Vagina (tissue), 2 donors: ENCODE measurements around the gene TTLL13.

Experiments
- CTCF ChIP-seq, 3 experiments: fragments of 450-650 bp in 2 of 3; fragments of 200-600 bp in 1 of 3; sonication (generic) in 1 of 3; IDR thresholded peaks; one replicate each; pipeline ENCODE4 v1.5.1; 2017 to 2019; ENCODE audit warnings: antibody characterized with exemption in 3 of 3, mild to moderate bottlenecking in 2 of 3, moderate library complexity in 2 of 3
- POLR2A ChIP-seq, 2 donors: fragments of 450-650 bp; IDR thresholded peaks; one replicate each; pipeline ENCODE4 v1.6.1; 2017; ENCODE audit warnings: antibody characterized with exemption in 2 of 2, mild to moderate bottlenecking in 2 of 2, moderate library complexity in 2 of 2
- POLR2AphosphoS5 ChIP-seq, 2 donors: sonication (generic); formaldehyde crosslinking; IDR thresholded peaks; one replicate each; pipeline ENCODE4 v1.9.0; 2017; ENCODE audit warnings: antibody characterized with exemption in 2 of 2, mild to moderate bottlenecking in 2 of 2, low read depth in 1 of 2; ENCODE audit not compliant: insufficient read depth in 1 of 2

GRCh38 chr15:90231028-90232017 lies 18.0 kb upstream of the TTLL13 start:
- no peak for TF ChIP-seq CTCF (IDR thresholded peaks at IDR 0.05)
- TF ChIP-seq POLR2AphosphoS5 (IDR thresholded peaks at IDR 0.05; ENCODE audit: insufficient read depth in 1 of 2, low read depth in 1 of 2) = peak in 1 of 2 donors; percentile 15
- TF ChIP-seq POLR2A (IDR thresholded peaks at IDR 0.05) = no peak
